H9 (cell line): Measurements from ENCODE around the gene MARCKS. TPM values are rescaled to one million over a fixed set of nuclear protein-coding genes. Genes with fewer than 3 reads are reported as not detected.

Source experiments
- DNase-seq: peaks from one replicate; pipeline ENCODE4 v3.0.0-alpha.2; 2017
- H2AFZ ChIP-seq: one replicate; pipeline ENCODE4 v1.6.1; 2013; ENCODE audit warnings: mild to moderate bottlenecking, low read length, control low read depth, moderate library complexity
- H2AK5ac ChIP-seq: 2 replicates; pipeline ENCODE4 v1.6.1; 2013; ENCODE audit warnings: low read length, control low read depth, mixed read lengths; ENCODE audit not compliant: insufficient read length
- H2BK120ac ChIP-seq: one replicate; pipeline ENCODE4 v1.6.1; 2013; ENCODE audit warnings: low read depth, mild to moderate bottlenecking, low read length, control low read depth, inconsistent platforms; ENCODE audit not compliant: poor library complexity, severe bottlenecking
- H2BK12ac ChIP-seq: 2 replicates; pipeline ENCODE4 v1.6.1; 2013; ENCODE audit warnings: low read length, control low read depth, mixed read lengths, low read depth; ENCODE audit not compliant: insufficient read length
- H2BK15ac ChIP-seq: 2 replicates; pipeline ENCODE4 v1.6.1; 2013; ENCODE audit warnings: low read depth, low read length, control low read depth
- H2BK20ac ChIP-seq: one replicate; pipeline ENCODE4 v1.6.1; 2013; ENCODE audit warnings: low read depth, mild to moderate bottlenecking, low read length, control low read depth, inconsistent platforms; ENCODE audit not compliant: poor library complexity, severe bottlenecking
- H2BK5ac ChIP-seq: 2 replicates; pipeline ENCODE4 v1.6.1; 2013; ENCODE audit warnings: low read length, control low read depth, mixed read lengths; ENCODE audit not compliant: insufficient read length
- H3K14ac ChIP-seq: 2 replicates; pipeline ENCODE4 v1.6.1; 2013; ENCODE audit warnings: low read length, control low read depth; ENCODE audit not compliant: insufficient read depth
- H3K18ac ChIP-seq: 2 replicates; pipeline ENCODE4 v1.6.1; 2013; ENCODE audit warnings: low read depth, mild to moderate bottlenecking, mixed read lengths, low read length, control low read depth; ENCODE audit not compliant: insufficient read length
- H3K23ac ChIP-seq: 2 replicates; pipeline ENCODE4 v1.6.1; 2013; ENCODE audit warnings: low read length, control low read depth, mixed read lengths, low read depth; ENCODE audit not compliant: insufficient read length
- H3K23me2 ChIP-seq: 2 replicates; pipeline ENCODE4 v1.6.1; 2013; ENCODE audit warnings: low read depth, mild to moderate bottlenecking, mixed read lengths, low read length, control low read depth; ENCODE audit not compliant: insufficient read length, poor library complexity, severe bottlenecking
- H3K27ac ChIP-seq: 2 replicates; pipeline ENCODE4 v1.5.1; 2013; ENCODE audit warnings: low read length, control low read depth, mixed read lengths, low read depth; ENCODE audit not compliant: insufficient read length
- H3K27me3 ChIP-seq: 2 replicates; pipeline ENCODE4 v1.6.1; 2013; ENCODE audit warnings: low read length, control low read depth, inconsistent platforms; ENCODE audit not compliant: insufficient read depth
- H3K4ac ChIP-seq: 2 replicates; pipeline ENCODE4 v1.6.1; 2013; ENCODE audit warnings: low read depth, mild to moderate bottlenecking, control low read depth, inconsistent platforms, low read length, moderate library complexity
- H3K4me1 ChIP-seq: 2 replicates; pipeline ENCODE4 v1.6.1; 2013; ENCODE audit warnings: low read length, control low read depth, inconsistent platforms; ENCODE audit not compliant: insufficient read depth
- H3K4me2 ChIP-seq: 2 replicates; pipeline ENCODE4 v1.6.1; 2013; ENCODE audit warnings: low read length, control low read depth, mixed read lengths; ENCODE audit not compliant: insufficient read length, insufficient read depth
- H3K56ac ChIP-seq: 2 replicates; pipeline ENCODE4 v1.6.1; 2013; ENCODE audit warnings: low read depth, mild to moderate bottlenecking, mixed read lengths, low read length, control low read depth; ENCODE audit not compliant: insufficient read length
- H3K79me1 ChIP-seq: 2 replicates; pipeline ENCODE4 v1.6.1; 2013; ENCODE audit warnings: low read depth, mild to moderate bottlenecking, moderate library complexity, low read length, control low read depth, inconsistent platforms; ENCODE audit not compliant: insufficient read depth, poor library complexity, severe bottlenecking
- H3K79me2 ChIP-seq: 2 replicates; pipeline ENCODE4 v1.6.1; 2013; ENCODE audit warnings: low read length, control low read depth, inconsistent platforms; ENCODE audit not compliant: insufficient read depth
- H3K9ac ChIP-seq: 2 replicates; pipeline ENCODE4 v1.6.1; 2013; ENCODE audit warnings: low read length, control low read depth, mixed read lengths; ENCODE audit not compliant: insufficient read length; ENCODE audit errors: extremely low read depth
- H3K9me3 ChIP-seq: one replicate; pipeline ENCODE4 v1.6.1; 2013; ENCODE audit warnings: low read depth, low read length, inconsistent platforms; ENCODE audit not compliant: control insufficient read depth
- H3T11ph ChIP-seq: one replicate; pipeline ENCODE4 v1.6.1; 2013; ENCODE audit warnings: mild to moderate bottlenecking, low read length, control low read depth, inconsistent platforms
- H4K20me1 ChIP-seq: one replicate; pipeline ENCODE4 v1.6.1; 2013; ENCODE audit not compliant: control insufficient read depth, insufficient read length, insufficient read depth
- H4K5ac ChIP-seq: 2 replicates; pipeline ENCODE4 v1.6.1; 2013; ENCODE audit warnings: low read depth, mild to moderate bottlenecking, mixed read lengths, low read length, control low read depth; ENCODE audit not compliant: insufficient read length
- H4K8ac ChIP-seq: replicated peaks from 2 replicates; pipeline ENCODE4 v1.6.1; 2013; ENCODE audit warnings: low read length, control low read depth, mixed read lengths, low read depth; ENCODE audit not compliant: insufficient read length
- H4K91ac ChIP-seq: 2 replicates; pipeline ENCODE4 v1.6.1; 2013; ENCODE audit warnings: low read depth, mild to moderate bottlenecking, moderate library complexity, mixed read lengths, low read length, control low read depth; ENCODE audit not compliant: insufficient read length
- H3K27ac Mint-ChIP-seq, 3 experiments: 2 replicates in 2 of 3; 3 replicates in 1 of 3; pipeline ENCODE4 v1.8.0; 2020 to 2021; ENCODE audit warnings: mixed read lengths in 3 of 3, mild to moderate bottlenecking in 1 of 3, moderate library complexity in 1 of 3
- H3K27me3 Mint-ChIP-seq: 2 replicates; pipeline ENCODE4 v1.8.0; 2021; ENCODE audit warnings: low read depth, mild to moderate bottlenecking, moderate library complexity, mixed read lengths
- H3K36me3 Mint-ChIP-seq, 3 experiments: 2 replicates in 2 of 3; 3 replicates in 1 of 3; pipeline ENCODE4 v1.8.0; 2020 to 2021; ENCODE audit warnings: low read depth in 3 of 3, mixed read lengths in 3 of 3; ENCODE audit not compliant: insufficient read depth in 1 of 3
- H3K4me1 Mint-ChIP-seq, 2 experiments: 2 replicates each; pipeline ENCODE4 v1.8.0; 2020; ENCODE audit warnings: mixed read lengths in 2 of 2
- H3K4me3 Mint-ChIP-seq, 2 experiments: 2 replicates in 1 of 2; 3 replicates in 1 of 2; pipeline ENCODE4 v1.8.0; 2020 to 2021; ENCODE audit warnings: mild to moderate bottlenecking in 2 of 2, mixed read lengths in 2 of 2, moderate library complexity in 1 of 2
- H3K9me3 Mint-ChIP-seq, 2 experiments: 2 replicates in 1 of 2; 3 replicates in 1 of 2; pipeline ENCODE4 v1.8.0; 2020; ENCODE audit warnings: mild to moderate bottlenecking in 2 of 2, mixed read lengths in 2 of 2, moderate library complexity in 1 of 2
- CTCF ChIP-seq: fragments of 200-600 bp; sonication (generic); conservative IDR thresholded peaks from 3 replicates; pipeline ENCODE4 v1.8.0; 2021; ENCODE audit warnings: antibody characterized with exemption, mild to moderate bottlenecking
- WGBS: extraction: QIAGEN DNeasy Blood & Tissue Kit; methylation state at CpG from one replicate; pipeline ENCODE4 v1.1.7; 2013; ENCODE audit warnings: missing lambda C conversion rate, low lambda C conversion rate, mixed read lengths; ENCODE audit not compliant: insufficient read length; ENCODE audit errors: extremely low coverage; 5-methylcytosine and 5-hydroxymethylcytosine counted together
- total RNA-seq: library from RNA; stranded (reverse); gene quantifications from 2 replicates; pipeline ENCODE4 v1.2.1, GENCODE V29; 2021

The MARCKS gene
- total RNA-seq, 1 experiment from 2014 or later = 164 TPM

- no peak for DNase-seq
- no peak overlapping the region for H2BK20ac ChIP-seq
Observed at GRCh38 chr6:113901482-113901881, 44.3 kb downstream of the MARCKS start.

More at GRCh38 chr6:113901482-113901881, 44.3 kb downstream of the MARCKS start:
- no peak overlapping the region for H3K27ac Mint-ChIP-seq
- Histone ChIP-seq H4K91ac (no peak overlapping the region), H4K20me1 (no peaks in the 10 kb centered on the region), H3K79me2 (no peaks in the 10 kb centered on the region), H2AFZ (no peak overlapping the region), H2AK5ac (no peak overlapping the region), H3K4me1 (no peaks in the 10 kb centered on the region), H3K4me2 (no peak overlapping the region), H3K9me3 (no peaks in the 10 kb centered on the region), H3K9ac (no peak overlapping the region), H3K27me3 (no peaks in the 10 kb centered on the region), H2BK15ac (no peak overlapping the region), H3K79me1 (no peaks in the 10 kb centered on the region), H2BK120ac (no peak overlapping the region), H2BK12ac (no peak overlapping the region), H3K23ac (no peak overlapping the region), H2BK5ac (no peak overlapping the region), H4K8ac (no peak overlapping the region), H3K56ac (no peak overlapping the region), H3K18ac (no peak overlapping the region), H3K27ac (no peak overlapping the region), H3K23me2 (no peaks in the 10 kb centered on the region), H3K4ac (no peak overlapping the region), H3T11ph (no peak overlapping the region), H4K5ac (no peak overlapping the region), H3K14ac (no peak overlapping the region)
- H3K27me3 Mint-ChIP-seq = peaks cover 3% of the 10 kb centered on the region; the same call in 1 of the 2 replicates
- H3K9me3 Mint-ChIP-seq = peaks cover 7 to 8% of the 10 kb centered on the region in 2 experiments; a peak in 4 of 5 replicates
- no CpG with 5 or more reads among the region's 2 CpGs for WGBS
- TF ChIP-seq CTCF = no peak
- H3K36me3 Mint-ChIP-seq = 0 out of 7 replicates have a peak, but pooled peaks cover 0 to 3% (median 0%) of the 10 kb centered on the region in 3 experiments
- H3K4me3 Mint-ChIP-seq = no peak overlapping the region
- peaks cover 7 to 8% of the 10 kb centered on the region in 2 experiments for H3K4me1 Mint-ChIP-seq
